NCI-H2081 (cell line): ENCODE data around the gene RIMBP3B.
"Not testable (repeated sequence)": the region's sequence is repeated elsewhere in the genome, so short reads cannot be mapped to it uniquely, and the experiment has no call there.

ENCODE experiments used
- DNase-seq, 2 experiments: peaks; one replicate each; lab custom pipeline; 2025; lab: John Stamatoyannopoulos, UW

The RIMBP3B gene, protein sequence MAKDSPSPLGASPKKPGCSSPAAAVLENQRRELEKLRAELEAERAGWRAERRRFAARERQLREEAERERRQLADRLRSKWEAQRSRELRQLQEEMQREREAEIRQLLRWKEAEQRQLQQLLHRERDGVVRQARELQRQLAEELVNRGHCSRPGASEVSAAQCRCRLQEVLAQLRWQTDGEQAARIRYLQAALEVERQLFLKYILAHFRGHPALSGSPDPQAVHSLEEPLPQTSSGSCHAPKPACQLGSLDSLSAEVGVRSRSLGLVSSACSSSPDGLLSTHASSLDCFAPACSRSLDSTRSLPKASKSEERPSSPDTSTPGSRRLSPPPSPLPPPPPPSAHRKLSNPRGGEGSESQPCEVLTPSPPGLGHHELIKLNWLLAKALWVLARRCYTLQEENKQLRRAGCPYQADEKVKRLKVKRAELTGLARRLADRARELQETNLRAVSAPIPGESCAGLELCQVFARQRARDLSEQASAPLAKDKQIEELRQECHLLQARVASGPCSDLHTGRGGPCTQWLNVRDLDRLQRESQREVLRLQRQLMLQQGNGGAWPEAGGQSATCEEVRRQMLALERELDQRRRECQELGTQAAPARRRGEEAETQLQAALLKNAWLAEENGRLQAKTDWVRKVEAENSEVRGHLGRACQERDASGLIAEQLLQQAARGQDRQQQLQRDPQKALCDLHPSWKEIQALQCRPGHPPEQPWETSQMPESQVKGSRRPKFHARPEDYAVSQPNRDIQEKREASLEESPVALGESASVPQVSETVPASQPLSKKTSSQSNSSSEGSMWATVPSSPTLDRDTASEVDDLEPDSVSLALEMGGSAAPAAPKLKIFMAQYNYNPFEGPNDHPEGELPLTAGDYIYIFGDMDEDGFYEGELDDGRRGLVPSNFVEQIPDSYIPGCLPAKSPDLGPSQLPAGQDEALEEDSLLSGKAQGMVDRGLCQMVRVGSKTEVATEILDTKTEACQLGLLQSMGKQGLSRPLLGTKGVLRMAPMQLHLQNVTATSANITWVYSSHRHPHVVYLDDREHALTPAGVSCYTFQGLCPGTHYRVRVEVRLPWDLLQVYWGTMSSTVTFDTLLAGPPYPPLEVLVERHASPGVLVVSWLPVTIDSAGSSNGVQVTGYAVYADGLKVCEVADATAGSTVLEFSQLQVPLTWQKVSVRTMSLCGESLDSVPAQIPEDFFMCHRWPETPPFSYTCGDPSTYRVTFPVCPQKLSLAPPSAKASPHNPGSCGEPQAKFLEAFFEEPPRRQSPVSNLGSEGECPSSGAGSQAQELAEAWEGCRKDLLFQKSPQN (N-terminal part only)

DNA sequence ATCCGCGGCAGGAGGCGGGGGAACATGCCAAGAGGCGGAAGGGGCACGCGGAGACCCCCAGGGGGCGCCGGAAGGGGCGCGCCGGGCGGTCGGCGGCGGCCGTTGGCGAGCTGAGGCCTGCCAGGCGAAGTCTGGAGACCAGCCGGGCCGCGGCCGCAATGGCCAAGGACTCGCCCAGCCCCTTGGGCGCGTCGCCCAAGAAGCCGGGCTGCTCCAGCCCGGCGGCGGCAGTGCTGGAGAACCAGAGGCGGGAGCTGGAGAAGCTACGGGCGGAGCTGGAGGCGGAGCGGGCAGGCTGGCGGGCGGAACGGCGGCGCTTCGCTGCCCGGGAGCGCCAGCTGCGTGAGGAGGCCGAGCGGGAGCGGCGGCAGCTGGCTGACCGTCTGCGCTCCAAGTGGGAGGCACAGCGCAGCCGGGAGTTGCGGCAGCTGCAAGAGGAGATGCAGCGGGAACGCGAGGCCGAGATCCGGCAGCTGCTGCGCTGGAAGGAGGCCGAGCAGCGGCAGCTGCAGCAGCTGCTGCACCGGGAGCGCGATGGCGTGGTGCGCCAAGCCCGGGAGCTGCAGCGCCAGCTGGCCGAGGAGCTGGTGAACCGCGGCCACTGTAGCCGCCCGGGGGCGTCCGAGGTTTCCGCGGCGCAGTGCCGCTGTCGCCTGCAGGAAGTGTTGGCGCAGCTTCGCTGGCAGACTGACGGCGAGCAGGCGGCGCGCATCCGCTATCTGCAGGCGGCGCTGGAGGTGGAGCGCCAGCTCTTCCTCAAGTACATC lies at the start of gene RIMBP3B:
Gene RIMBP3B (plus strand): TSS at position 51 of the 767 bp plus-strand sequence. CDS start 108 bp downstream, at position 159.
- not testable (repeated sequence) for DNase-seq

DNA sequence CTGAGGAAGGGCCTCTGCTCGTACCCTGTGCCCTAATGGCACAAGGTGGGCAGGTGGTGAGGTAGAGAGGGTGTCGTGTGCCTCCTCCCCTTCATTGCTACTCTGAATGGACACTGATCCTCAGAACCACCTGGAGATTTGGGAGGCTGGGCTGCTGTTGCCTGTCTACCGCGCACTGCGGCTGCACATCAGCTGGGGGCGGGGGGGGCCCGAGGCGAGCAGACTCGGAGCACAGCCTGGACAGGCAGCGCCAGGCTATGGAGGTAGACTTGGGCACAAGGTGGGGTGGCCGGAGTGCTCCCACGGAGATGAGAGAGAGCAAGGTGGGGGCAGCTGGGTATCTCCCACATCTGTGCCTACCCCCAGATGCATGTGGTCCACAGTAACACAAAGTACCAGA lies 26.0 kb upstream of the RIMBP3B start:
- DNase-seq: not testable (repeated sequence)

DNA sequence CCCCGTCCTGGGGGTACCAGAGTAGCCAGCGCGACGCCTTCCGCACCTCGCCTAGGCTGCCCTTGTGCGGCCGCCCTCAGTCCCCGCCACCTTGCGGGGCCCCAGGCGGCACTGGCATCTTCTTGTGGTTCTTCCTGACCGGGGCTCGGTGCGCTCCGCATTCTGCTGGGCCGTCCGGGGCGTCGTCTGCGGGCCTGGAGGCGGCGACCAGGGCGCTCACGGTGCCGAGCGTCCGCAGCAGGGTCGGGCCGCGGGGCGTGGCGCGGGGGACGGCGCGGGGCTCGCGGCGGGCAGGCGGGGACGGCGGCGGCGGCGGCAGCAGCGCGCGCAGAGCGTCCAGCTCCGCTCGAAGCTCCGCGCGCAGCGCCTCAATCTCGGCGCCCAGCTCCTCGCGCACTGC lies 23.0 kb upstream of the RIMBP3B start:
- not testable (repeated sequence) for DNase-seq

DNA sequence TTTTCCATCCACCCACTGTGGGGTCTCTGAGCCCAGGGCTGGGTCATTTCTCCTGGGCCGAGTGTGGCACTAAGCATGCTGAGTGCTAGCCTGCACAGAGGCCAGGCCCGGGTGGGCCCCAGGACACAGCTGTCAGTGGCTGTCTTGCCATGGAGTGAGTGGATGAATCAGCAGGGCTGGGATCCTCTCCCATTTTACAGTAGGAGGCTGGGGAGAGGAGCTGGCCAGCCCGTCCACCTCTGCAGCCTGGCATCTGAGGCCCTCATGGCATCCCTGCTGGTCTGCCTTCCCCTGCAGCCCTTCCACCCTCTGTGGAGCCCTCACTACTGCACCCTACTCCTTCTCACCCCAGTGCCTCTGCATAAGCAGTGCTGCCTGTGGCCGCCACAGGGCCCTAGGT lies 21.1 kb upstream of the RIMBP3B start:
- not testable (repeated sequence) for DNase-seq

DNA sequence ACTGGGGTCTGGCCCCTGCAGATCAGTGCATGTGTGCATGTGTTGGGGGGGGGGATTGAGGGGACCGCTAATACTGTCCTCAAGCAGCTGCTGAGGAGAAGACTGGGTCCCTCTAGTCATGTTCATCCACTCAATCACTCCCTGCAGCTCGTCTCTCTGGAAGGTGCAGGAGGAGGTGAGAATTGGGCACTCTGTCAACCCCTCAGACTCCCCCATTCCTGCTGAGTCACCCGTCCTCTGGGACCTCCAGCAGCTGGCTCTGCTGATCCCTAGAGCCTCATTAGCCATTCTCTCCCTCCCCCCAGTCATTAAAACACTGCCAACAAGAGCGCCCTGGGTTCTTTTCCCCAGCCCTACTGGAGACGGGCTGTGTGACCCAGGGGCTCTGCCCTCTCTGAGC lies 20.5 kb upstream of the RIMBP3B start:
- DNase-seq: not testable (repeated sequence)

DNA sequence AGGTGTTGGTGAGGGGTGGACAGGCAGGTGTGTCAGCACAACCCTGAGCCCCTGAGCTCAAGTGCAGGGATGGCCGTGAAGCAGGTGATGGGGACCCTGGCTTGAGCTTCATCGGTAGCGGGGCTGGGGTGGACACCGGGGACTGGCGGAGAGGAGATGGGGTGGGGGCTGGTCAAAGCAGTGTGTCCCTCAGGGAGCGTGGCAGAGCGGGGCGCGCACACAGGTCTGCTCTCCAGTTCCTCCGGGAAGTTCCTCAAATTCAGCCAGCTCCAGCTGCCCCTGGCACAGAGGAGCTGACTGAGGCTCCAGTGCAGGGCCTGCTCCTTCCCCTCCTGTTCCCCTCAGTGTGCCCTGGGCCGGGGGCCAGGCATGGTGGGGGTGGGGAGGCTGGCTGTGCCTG lies 19.7 kb upstream of the RIMBP3B start:
- not testable (repeated sequence) for DNase-seq

DNA sequence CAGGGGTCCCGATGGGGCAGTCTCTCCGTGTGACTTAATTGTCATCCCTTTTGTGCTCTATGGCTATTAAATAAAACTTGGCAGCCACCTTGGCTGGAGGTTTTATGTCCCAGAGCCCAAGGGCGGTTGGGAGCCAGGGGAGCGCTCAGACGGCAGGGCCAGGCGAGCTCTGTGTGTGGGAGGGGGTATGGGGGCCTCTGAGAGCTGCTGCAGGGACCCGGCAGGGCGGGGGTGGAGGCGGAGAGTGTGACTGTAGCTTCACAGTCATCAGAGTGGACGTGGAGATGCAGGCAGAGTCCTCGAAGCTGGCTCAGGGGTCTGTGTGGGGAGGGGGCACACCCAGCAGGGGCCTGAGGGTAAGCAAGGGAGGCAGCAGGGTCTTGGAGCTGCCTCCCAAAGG lies 19.2 kb upstream of the RIMBP3B start:
- DNase-seq: not testable (repeated sequence)

DNA sequence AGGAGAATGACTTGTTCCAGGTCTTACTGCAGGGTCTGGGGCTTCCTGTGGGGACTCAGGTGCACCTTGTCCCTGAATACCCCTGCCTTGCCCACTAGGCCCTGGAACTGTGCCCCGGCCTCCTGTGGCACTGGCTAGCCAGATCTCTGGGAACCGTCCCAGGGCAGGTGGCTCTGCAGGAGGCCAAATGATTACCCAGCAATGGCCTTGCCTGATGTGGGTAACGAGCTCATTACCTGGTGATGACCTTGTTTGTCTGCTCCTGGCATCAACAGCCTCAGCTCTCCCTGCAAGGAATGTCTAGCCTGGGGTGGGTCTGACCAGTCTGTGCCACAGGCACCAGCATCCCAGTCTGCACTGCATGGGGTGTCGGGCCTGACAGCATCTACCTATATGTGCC lies 18.2 kb upstream of the RIMBP3B start:
- DNase-seq: not testable (repeated sequence)

DNA sequence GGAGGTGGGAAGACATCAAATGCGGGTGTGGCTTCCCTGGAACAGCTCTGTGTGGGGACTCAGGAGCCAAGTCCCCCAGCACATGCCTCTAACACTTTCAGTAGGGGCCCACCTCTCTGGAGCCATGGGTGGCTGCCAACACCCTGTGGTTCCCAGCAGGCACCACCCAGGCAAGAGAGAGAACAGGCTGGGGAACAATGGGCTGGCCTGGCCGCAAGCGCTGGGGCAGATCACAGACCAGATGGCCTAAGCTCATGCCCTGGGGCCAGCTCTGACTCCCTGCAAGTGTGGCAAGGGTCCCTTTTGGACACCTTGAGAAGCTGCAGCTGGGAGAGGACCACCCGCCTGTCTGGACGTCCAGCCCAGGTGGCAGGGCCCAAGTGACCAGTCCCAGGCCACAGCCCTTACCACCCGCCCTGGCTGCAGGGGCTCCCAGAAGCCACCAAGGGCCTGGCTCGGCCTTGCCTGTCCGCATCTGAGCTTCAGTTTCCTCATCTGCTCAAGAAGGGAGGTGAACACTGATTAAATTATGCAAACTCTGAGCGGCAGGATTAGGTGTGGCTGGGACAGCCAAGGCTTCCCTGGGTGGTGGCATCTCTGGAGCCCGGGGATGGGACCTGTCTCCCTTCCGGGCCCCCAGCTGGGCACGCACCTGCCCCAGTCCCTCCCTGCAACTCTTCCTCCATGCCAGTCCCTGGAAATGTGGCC lies 14.8 kb upstream of the RIMBP3B start:
- not testable (repeated sequence) for DNase-seq

DNA sequence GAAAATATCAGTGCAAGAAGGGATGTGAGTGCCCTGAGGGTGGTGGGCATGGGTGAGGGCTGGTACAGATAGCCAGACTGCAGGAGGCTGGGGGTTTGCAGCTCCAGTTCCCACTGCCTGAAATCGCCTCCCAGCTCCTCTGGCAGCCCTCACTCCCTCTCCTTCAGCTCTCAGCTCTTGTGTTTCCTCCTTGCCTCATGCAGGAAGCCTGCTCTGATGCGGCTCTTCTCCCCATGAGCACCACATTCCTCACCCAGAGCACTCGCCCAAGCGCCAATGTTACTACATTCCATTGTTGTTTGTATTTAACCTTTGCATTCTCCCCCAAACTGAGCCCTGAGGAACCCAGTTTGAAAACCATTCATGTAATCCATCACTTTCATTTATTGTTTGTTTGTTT lies 7.7 kb upstream of the RIMBP3B start:
- not testable (repeated sequence) for DNase-seq

DNA sequence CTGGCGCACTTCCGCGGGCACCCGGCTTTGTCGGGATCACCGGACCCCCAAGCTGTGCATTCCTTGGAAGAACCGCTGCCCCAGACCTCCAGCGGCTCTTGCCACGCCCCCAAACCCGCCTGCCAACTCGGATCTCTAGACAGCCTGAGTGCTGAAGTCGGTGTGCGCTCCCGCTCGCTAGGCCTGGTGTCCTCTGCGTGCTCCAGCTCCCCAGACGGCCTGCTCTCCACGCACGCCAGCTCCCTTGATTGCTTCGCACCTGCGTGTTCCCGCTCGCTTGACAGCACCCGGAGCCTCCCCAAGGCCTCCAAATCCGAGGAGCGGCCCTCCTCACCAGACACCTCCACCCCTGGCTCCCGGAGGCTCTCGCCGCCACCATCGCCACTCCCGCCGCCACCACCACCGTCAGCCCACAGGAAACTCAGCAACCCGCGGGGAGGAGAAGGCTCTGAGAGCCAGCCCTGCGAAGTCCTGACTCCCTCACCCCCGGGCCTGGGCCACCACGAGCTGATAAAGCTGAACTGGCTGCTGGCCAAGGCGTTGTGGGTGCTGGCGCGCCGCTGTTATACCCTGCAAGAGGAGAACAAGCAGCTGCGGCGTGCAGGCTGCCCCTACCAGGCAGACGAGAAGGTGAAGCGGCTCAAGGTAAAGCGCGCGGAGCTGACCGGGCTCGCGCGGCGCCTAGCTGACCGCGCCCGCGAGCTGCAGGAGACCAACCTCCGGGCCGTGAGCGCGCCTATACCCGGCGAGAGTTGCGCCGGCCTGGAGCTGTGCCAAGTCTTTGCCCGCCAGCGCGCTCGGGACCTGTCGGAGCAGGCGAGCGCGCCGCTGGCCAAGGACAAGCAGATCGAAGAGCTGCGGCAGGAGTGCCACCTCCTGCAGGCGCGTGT lies 1.2 kb downstream of the RIMBP3B start:
- not testable (repeated sequence) for DNase-seq

DNA sequence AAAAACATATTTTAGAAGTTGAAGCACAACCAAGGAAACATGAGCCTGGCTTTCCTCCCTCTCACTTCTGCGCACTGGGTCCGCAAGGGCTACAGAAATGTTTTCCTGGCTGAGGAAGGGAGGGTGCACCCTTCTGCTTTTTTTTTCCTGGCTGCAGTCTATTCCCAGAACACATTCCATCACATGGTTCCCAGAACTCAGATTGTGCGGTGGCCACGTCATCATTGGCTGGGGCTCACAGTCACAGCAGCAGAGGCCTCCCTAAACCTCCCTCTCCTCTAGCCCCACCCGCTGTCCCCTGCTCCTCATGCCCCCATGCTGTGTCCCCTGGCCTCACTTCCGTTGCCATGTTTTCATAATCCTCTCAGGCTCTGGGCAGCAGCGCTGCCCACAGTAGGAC lies 5.9 kb downstream of the RIMBP3B start:
- DNase-seq: not testable (repeated sequence)

DNA sequence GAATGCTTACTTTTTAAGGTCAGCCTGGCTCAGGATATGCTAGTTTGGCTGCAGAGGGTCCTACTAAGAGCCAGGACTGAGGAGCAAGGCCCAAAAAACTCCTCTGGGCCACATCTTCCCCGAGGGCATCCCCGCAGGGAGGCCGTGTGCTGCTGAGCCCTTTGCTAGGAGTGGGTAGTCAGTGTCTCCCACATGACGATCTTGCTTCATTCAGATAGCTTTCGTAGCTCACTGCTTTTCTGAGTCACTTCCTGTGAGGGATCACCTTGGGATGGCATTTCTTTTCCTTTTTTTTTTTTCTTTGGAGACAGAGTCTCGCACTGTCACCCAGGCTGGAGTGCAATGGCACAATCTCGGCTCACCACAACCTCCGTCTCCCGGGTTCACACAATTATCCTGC lies 6.5 kb downstream of the RIMBP3B start:
- not testable (repeated sequence) for DNase-seq

DNA sequence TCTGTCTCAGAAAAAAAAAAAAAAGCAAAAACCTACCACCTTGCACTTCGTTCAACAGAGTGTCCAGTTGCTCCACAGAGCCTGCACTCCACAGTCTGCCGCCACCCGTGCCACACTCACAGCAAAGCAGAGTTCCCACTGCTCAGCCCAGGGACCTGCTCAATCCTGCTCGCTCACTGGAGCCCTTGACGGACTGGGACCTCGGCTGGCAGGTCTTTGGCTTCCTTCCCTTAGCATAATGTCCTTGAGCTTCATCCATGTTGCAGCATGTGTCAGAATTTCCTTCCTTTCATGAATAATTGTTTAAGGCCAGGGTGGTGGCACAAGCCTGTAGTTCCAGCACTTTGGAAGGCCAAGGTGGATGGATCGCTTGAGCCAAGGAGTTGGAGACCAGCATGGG lies 11.1 kb downstream of the RIMBP3B start:
- DNase-seq: not testable (repeated sequence)

DNA sequence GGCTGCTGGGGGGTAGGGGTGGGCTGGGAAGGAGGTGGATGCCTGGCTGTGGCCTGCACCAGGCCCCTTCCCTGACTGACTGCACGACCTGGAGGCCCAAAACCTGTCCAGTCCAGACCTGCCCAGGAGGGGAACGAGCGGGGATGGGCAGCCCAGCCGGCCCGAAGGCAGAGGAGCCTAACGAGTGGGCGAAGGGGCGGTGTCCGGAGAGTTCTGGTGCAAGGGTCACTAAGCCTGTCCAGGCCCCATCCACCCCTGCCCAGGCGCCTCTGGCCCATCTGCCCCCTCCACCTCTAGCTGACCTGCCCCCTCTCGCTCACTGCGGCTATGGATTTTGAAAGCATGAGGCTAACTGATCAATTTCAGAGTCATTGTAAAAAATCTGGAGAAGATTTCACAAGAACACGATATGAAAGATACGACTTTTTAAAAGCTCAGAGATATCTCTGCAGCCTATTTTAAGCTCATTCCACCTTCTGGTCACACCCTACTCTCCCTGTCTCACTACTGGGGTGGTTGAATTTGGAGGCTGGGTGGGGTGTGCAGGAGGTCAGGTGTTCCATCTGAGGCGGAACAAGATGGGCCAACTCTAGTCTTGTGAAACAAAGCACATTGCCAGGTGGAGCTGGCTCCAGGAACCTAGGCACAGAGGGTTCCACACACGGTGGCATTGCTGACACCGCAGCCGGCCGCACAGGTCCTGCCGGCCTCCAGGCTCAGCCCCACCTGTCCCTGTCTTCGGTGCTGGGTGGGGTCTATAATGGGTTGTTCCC lies 17.8 kb downstream of the RIMBP3B start:
- DNase-seq: not testable (repeated sequence)

DNA sequence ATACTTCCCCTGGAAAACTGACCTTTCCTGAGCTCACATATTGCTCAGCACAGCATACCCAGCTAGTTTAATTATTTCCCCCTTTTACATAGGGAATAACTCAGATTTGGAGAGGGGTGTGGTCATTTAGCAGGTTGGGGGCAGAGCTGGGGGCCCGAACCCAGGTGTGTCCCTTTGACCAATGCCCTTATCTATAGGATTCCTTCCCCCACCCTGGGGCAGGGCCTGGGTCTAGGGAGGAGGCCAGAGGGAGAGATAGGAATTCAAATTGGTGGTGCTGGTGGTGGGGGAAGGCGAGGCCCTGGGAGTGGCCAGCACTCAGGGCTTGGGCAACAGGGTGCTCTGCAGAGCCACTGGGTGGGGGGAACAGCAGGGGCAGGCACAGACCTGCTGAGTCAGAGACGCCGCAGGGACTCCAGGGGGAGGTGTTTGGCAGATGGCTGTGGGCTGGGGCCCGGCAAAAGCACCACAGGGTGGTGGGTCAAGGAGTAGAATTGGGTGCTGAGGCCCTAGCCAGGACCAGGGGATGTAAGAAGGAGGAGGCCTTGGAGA lies 19.3 kb downstream of the RIMBP3B start:
- DNase-seq: not testable (repeated sequence)

DNA sequence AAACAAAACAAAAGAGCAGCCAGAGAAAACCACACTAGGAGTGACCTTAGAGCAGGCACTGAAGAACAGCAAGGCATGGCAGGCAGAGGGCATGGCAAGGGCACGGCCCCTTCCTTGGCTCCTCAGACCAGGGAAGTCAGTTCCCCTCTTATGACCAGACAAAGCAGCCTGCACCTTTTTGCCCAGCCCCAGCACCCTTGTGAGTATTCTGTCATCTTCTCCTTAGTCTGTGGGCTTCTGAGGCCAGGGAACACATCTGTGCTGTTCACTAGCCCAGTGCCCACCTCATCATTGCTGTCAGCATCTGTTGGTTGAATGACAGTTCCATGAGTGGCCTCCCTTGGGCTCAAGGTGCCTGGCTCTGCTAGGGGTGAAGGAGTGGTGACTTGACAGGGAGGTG lies 23.6 kb downstream of the RIMBP3B start:
- DNase-seq: not testable (repeated sequence)

DNA sequence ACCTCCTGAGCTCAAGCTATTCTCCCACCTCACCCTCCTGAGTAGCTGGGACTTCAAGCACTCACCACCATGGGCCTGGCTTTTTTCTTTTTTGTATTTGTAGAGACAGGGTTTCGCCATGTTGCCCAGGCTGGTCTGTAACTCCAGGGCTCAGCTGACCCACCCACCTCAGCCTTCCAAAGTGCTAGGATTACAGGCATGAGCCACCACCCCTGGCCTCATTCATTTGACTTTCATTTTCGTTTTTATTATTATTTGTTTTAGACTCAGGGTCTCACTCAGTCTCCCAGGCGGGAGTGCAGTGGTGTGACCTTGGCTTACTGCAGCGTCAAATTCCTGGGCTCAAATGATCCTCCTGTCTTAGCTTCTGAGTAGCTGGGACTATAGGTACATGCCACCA lies 24.2 kb downstream of the RIMBP3B start:
- not testable (repeated sequence) for DNase-seq
